DMS 273 (cell line): ENCODE measurements around the gene PTGER3.
"Not testable (repeated sequence)": the region's sequence is repeated elsewhere in the genome, so short reads cannot be mapped to it uniquely, and the experiment has no call there.

ENCODE experiments used
- DNase-seq: peaks from one replicate; lab custom pipeline; 2025; ENCODE audit not compliant: unreplicated experiment; lab: John Stamatoyannopoulos, UW

Gene PTGER3

DNA sequence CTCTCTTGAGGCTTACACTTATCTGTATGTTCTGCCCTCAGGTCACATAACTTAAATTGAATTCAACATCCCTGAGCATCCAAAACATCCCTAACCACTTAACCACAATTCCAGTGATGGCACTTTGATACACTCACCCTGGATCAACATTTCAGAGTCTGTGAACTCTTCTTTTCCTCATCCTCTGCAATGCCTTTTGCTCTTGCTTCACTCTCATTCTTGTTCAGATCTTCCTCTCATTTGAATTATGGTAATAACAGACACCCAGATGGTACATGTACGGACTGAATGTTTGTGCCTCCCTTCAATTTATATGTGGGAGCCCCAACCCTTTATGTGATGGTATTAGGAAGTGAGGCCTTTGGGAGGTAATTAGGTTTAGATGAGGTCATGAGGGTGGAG, 33.4 kb downstream of the PTGER3 start:
- no peak for DNase-seq

GRCh38 chr1:71002709-71003475, 44.7 kb downstream of the PTGER3 start:
- DNase-seq = no peak

DNA sequence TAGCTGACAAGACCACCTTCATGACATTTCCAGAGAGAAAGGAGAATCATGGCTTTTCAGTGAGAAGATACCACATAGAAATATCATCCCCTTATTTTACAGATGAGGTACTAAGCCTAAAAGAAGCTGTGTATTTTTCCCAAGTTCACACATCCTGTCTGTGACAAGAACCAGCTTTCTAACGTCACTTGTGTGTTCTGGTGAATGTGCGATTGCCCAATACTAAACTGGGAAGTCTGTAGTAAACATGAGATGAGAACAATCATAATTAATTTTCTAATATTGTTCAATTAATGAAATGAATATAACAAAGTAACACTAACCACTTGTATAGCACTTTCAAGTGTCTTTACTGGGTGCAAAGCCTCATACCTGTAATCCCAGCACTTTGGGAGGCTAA, 46.0 kb downstream of the PTGER3 start:
- DNase-seq = no peak

DNA sequence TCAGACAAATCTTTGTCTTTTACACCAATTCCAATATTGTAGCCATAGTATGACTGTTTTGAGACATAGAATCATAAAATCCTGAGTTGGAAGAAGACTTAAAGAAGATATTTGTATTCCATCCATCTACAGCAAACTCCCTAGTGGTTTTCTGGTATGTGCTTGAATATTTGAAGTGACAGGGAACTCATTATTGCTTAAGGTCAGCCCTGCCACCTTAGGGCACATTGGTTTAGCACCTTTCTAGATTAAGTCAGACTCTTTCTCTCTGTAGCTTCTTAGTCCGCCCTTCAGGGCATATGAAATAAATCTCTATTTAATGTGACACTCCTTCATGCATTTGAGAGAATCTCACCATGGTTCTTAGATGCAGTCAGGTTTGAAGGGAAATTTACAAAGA, 49.8 kb downstream of the PTGER3 start:
- DNase-seq = no peak

DNA sequence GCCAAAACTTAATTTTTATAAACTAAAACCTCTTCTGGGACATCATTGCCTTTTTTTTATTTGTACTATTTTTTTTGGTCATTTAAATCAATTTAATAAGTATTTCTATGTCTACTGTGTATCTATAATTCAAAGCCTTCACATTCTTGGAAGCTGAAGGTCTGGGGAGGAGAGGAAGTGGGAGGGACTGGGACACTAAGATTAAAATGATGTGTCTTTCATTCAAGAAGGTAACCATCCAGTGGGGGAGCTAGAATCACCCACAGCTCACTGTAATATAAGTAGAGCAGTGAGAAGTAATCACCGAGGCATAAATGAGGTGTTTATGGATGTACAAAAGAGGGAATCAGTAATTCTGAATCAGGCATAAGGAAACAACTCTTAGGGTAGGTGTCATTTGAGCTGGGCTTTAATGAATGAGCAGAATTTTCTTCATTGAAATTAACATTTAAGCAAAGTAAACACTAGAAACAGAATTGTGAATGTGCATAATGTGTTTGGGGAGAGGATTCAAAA, 52.8 kb downstream of the PTGER3 start:
- DNase-seq = no peak

GRCh38 chr1:70993798-70994197, 53.8 kb downstream of the PTGER3 start:
- DNase-seq = no peak

DNA sequence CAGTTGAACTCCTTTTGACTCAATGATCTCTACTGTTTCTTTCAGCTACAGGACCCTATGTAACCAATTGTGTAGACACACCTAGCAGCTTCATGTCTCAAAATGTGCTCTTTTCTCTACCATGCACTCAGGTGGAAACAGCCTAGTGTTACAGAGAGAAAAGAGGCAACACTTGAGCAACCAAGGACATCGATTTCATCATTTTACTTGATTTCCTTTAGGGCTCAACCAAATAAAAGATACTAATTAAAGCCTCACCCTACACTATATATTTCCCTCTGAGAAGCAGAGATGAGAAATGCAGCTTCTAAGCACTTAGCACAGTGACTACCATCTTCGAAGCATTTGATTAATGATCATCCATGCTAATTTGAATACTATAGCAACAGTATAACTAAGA, 55.1 kb downstream of the PTGER3 start:
- DNase-seq = no peak

DNA sequence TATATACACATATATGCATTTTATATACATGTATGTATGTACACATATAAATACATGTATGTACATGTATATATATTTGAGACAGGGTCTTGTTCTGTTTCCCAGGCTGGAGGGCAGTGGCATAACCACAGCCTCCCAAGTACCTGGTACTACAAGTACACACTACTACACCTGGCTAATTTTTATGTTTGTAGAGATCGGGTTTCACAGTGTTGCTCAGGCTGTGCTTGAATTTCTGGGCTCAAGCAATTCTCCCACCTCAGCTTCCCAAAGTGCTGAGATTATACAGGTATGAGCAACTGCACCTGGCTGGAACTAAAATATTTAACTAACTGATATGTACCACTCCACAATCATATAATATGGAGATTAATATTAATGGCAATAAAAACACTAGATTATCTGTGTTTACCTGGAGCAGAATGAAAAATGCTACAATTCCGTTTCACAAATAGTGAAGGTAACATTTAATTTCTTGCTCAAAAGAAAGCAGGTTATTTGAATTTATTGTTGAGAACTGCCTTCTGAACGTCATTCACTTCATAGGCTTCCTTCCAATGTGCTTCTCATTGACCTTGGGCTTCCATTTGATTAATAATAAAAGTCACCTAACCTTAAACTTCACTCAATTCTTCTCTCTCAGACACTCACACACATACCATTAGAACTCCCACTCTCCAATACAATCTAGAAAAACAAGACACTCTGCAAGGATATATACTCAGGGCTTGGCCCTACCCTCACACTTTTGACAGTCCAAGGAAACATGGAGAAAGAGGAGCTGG, 57.0 kb downstream of the PTGER3 start:
- no peak for DNase-seq

- DNase-seq = no peak
Measured at GRCh38 chr1:70987497-70987896, 60.1 kb downstream of the PTGER3 start.

DNA sequence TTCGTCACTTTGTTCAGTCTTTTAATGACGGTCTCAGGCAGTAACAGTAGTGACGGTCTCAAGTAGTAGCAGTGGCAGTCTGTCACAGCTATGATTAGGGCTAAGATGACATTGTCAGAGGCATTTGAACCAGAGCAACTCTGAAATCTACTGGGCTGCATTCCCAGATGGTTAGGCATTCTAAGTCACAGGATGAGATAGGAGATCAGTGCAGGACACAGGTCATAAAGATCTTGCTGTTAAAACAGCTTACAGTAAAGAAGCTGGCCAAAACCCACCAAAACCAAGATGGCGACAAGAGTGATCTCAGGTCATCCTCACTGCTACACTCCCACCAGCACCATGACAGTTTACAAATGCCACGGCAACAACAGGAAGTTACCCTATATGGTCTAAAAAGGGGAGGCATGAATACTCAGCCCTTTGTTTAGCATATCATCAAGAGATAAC, 61.8 kb downstream of the PTGER3 start:
- DNase-seq = not testable (repeated sequence)

DNA sequence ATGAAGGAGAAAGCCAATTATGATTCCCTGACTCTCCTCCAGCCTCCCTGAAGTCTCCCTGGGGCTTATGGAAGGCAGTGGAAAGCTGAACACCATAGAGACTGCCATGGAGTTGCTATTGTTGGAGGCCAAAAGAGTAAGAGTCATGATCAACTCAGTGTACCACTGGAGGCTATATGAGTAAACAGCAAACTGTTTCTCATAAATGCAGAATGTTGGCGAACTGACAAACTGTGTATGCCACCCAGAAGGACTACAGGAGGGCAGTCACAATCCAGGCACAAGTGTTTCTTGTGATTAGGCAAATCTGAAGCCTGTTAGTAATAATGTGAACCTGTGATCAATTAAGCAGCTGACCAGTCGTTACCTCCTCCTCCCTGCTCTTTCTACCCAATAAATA, 62.3 kb downstream of the PTGER3 start:
- not testable (repeated sequence) for DNase-seq

- DNase-seq = no peak
Measured at GRCh38 chr1:70980361-70980760, 67.3 kb downstream of the PTGER3 start.

GRCh38 chr1:70979881-70980280, 67.7 kb downstream of the PTGER3 start:
- no peak for DNase-seq

DNA sequence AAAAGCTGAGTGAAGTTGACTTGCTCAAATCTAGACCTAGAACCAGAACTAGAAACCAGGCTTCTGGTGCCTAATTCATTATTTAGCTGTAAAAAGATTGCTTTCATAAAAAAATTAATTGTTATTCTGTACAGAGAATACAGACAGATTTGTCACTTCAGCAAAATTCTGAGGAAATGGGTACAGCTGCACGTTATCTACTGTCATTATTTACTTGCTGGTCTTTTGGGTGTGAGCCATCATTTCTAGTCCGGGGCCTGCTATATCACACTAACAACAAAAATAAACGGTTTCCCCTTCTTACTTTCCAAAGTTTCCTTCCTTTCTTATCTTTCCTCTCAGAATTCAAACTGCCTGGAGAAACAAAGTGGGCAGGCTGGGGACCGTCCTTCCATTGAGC, 68.3 kb downstream of the PTGER3 start:
- no peak for DNase-seq

DNA sequence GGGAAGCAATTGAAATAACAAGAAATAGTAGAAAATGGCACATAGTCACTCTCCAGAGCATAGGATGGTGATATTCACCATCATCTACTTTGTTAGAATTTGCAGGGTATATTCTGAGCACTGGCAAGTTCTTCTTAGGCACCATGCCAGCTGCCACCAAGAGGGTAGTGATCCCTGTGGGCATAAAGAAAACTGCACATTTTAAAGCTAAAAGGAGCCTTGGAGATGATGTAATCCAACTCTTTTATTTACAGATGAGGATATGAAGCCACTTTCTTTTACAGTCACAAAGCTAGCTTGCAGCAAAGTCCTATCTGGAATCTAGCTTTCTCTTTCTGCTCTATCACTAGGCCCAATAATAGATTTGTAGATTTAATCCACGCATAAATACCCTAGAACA, 69.0 kb downstream of the PTGER3 start:
- peak; percentile 18 for DNase-seq

- no peak for DNase-seq
Measured at GRCh38 chr1:70977575-70977974, 70.0 kb downstream of the PTGER3 start.

DNA sequence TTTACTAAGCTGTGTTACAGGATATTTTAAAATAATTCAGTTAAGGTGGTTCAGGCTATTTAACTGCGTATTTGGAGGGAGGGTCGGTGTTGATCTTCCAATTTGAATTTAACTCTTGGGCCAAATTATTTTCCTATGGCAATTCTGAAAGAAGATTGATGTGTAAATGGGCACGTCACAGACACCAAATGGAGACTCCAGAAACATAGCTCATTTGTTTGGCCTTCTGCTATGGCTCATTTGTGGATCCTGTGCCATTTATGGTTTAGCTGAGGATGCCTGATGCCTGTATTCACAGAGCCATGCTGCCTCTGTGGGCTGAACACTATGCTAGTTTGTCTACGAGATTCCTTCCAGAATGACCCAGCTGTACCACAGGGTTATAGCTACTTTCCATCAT, 70.6 kb downstream of the PTGER3 start:
- no peak for DNase-seq

GRCh38 chr1:70973754-70974153, 73.9 kb downstream of the PTGER3 start:
- peak; percentile 52 for DNase-seq

- no peak for DNase-seq
Measured at GRCh38 chr1:70970407-70970806, 77.2 kb downstream of the PTGER3 start.

DNA sequence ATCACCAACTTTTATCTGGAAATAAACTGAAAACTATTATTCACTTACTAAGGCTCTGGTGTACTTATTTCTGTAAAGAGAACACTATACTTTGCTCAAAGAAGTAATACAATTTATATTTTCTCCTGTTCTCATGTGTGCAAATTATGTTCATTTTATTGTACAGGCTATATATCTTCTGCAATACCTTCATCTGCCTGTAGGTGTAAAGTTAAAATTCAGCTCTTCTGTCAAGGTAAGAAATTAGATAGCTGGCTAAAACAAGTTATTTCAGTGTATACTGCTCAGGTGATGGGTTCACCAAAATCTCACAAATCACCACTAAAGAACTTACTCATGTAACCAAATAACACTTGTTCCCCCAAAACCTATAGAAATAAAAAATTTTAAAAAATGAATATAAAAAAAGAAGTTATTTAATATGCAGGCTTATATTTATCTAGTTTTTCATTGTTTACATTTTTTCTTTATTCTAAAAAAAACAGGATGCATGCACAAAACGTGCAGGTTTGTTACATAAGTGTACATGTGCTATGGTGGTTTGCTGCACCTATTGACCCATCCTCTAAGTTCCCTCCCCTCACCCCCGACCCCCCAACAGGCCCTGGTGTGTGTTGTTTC, 81.5 kb downstream of the PTGER3 start:
- peak; percentile 35 for DNase-seq

DNA sequence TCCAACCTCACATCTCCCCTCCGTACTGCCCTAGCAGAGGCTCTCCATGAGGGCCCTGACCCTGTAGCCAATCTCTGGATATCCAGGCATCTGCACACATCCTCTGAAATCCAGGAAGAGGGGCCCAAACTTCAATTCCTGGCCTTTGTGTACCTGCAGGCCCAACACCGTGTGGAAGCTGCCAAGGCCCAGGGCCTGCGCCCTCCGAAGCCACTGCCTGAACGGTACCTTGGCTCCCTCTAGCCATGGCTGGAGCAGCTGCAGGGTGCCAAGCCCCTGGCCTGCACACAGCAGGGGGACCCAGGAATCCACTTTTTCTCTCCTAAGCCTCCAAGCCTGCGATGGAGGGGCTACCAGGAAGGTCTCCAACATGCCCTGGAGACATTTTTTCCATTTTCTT, 84.2 kb downstream of the PTGER3 start:
- no peak for DNase-seq
